ENCODE data around the gene KCNK17.
"Not testable (repeated sequence)": the region's sequence is repeated elsewhere in the genome, so short reads cannot be mapped to it uniquely, and the experiment has no call there.

KCNK17 gene

DNA sequence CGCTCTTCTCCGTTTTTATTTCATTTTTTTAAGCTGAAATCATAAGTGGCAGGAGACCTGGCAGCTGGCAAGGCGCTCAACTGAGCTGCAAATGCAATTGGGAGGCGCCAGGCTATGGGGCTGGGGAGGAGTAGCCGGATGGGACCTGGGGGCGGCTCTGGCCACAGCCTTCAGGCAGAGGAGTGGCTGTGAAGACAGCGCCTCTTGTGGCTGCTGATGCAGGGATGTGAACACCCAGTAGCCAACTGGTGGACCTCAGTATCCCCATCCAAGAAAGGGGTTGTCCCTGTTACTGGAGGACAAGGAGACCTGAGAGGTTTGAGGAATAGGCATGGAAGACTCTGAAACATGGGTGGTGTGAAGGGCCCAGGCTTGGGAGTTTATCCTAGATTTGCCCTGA lies 12.6 kb downstream of the KCNK17 start:
- no peak for DNase-seq

DNA sequence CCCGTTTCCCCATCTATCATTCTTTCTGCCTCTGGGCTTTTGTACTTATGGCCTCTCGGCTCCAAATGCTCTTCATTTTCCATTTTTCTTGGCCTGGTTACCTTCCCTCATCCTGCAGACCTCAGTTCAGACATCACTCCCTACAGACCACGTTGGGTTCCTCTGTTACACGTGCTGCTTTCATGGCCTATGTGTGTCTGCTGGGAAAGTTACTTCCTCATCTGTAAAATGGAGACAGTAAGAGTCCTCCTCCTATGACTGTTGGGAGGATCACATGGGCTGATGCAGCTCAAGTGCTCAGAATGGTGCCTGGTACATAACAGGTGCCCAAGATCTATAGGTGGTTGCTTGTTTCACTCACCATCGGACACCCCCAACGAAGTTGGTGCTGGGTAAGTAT lies 13.5 kb downstream of the KCNK17 start:
- no peak for DNase-seq

- no peak for DNase-seq
Measured at GRCh38 chr6:39298061-39298460, 16.2 kb downstream of the KCNK17 start.

DNA sequence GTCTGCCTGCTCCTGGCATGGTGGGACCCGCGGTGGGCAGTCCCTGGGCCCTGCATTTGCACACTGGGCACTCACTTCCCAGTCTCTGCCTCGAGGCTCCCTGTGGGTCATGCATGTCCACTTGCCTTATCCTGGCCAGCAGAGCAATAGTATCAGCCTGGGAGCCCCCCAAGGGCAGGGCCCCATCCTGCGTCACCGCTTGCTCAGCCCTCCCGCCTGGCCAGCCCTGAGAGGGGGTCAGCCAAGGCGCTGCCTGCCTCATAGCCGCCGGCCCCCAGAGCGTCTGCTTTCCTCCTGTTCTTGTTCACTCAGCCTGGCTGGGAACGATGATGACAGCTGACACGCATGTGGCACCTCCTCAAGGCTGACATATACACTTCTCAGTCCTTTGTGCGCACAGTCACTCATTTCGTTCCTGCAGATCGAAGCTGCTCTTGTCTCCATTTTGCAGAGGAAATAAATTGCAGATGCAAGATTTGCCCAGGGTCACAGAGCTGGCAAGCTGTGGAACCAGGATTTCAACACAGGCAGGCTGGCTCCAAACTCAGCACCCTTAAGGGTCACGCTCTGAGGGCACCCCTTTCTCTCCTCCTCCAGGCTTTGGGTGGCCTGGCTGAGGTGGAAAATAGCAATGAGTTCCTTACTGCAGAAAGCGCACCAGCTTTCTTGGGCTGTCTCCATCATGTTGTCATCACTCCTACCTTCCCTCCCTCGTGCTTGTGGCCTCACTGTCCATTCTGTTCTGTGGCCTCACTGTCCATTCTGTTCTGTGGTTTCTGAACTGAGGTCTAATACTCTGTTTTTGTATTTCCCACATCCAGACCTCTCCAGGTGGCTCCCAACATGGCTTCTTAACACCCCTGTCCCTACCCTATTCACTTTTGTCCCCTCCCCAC lies 17.2 kb downstream of the KCNK17 start:
- no peak for DNase-seq

- no peak for DNase-seq
Measured at GRCh38 chr6:39295611-39296011, 18.6 kb downstream of the KCNK17 start.

GRCh38 chr6:39294899-39295298 lies 19.3 kb downstream of the KCNK17 start:
- no peak for DNase-seq

GRCh38 chr6:39294133-39294532 lies 20.1 kb downstream of the KCNK17 start:
- DNase-seq: no peak

DNA sequence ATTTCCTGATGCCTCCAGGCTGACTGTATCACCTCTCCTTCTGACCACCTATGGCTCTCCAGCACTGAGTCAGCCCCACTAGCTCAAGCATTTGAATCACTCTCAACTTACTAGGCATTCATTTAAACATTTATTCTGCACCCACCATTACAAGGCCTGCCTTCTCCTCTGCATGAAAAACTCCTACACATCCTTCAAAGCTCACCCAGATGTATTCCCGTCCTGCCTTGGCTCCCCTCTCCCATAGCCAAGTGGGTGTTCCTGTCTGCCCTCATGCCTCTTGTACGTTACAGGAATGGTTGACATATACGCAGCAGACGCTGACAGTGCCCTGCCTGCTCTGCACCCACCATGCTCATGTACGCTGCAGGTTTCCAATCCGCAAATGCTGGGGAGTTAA lies 21.6 kb downstream of the KCNK17 start:
- DNase-seq: no peak

GRCh38 chr6:39289490-39289889 lies 24.7 kb downstream of the KCNK17 start:
- no peak for DNase-seq

GRCh38 chr6:39287601-39288000 lies 26.6 kb downstream of the KCNK17 start:
- no peak for DNase-seq

DNA sequence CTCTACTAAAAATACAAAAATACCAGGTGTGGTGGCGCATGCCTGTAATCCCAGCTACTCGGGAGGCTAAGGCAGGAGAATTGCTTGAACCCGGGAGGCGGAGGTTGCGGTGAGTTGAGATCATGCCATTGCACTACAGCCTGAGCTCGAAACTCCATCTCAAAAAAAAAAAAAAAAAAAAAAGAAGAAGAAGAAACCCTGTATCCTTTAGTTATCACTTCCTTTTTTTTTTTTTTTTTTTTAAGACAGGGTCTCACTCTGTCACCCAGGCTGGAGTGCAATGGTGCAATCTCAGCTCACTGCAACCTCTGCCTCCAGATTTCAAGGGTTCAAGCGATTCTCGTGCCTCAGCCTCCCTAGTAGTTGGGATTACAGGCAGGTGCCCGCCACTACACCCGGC lies 27.6 kb downstream of the KCNK17 start:
- not testable (repeated sequence) for DNase-seq

DNA sequence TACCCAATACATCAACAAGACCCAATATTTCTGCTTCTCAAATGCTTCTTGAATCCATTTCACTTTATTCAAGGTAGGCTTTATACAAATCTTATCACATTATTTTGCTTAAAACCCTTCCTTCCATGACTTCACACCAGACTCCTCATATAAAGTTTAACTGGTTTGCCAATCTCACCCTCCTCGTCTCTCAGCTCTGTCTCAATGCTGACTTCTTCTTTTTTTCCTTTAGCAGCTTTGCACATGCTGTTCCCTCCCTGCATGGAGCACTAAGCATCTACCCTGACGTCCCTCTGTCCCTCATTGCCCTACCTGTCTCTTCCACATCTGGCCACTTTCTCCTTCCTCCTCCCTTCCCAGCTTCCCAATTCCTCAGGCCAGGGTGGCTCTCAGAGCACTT lies 31.4 kb downstream of the KCNK17 start:
- DNase-seq: no peak

DNA sequence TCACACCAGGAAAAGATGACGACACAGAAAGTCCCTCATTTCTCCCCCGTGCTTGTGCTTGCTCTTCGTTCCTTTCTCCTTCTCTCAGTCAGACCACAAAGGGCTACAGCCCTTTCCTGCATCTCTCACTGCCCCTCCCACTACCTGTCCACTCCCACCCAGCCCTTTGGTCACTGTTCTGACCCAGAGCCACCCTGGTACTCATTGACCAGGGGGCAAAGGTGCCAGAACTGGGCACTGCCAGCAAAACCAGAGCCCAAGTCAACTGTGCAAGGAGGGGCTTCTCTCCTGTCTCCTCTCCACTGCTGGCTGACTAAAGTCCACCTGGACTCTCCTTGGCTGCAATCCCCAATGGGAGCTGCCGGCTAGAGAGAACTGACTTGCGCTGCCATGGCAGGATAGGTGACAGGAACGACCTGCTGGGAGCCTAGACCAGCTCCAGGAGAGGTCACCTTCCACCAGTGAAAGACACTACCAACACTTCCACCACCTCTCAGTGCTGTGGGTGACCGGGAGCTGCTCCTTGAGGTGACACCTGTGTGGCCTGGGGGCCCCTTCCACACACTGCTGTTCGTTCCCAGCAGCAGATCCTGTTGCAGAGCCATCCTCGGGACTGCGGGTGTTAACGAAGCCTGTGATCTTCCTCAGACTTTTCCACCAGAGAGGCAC lies 32.8 kb downstream of the KCNK17 start:
- no peak for DNase-seq

GRCh38 chr6:39280247-39280731 lies 33.9 kb downstream of the KCNK17 start:
- no peak for DNase-seq

DNA sequence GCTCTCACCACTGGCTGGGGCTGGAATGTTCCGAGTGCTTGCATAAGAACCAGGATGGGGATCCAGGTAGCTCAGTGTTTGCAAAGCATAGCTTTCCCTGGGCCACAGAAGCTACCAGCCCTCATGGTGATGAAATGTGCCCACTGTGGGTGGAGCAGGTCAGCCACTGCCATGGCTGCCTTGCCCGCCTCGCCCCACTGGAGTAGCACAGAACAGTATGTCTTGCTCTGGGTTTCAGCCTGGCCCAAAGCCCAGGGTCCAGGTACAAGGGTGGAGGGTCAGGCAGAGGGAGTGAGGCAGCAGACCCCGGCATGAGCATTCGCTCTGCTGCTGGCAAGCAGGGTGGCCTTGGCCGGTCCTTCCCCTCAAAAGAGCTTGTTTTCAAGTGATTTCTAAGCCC lies 34.7 kb downstream of the KCNK17 start:
- DNase-seq: no peak

DNA sequence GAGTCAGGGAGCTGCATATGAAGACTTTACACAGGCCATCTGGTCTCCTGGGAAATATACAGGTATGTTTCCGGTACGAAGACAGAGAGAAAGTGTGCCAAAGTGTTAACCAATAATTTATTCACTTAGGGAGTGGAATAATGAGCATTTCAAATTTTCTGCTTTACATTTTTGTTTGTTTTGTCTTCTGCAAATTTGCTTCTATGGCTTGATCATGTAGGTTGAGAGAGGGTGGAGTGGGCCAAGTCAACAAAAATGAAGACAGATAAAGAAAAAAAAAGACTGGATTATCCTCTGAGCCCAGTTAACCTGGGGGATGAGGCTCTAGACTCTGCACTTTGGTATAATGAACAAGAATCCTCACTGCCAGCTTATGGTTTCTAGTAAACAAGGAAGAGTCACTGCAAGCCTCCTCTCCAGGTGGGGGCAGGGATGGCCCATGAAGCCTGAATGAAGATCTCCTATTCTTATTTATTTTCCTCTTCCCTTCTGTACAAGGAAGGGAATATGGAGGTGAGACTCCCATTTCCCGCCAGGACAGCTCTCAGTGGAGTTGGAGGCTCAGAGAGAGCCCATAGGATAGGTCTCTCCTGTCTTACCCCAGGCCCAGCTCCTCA lies 37.7 kb downstream of the KCNK17 start:
- no peak for DNase-seq

DNA sequence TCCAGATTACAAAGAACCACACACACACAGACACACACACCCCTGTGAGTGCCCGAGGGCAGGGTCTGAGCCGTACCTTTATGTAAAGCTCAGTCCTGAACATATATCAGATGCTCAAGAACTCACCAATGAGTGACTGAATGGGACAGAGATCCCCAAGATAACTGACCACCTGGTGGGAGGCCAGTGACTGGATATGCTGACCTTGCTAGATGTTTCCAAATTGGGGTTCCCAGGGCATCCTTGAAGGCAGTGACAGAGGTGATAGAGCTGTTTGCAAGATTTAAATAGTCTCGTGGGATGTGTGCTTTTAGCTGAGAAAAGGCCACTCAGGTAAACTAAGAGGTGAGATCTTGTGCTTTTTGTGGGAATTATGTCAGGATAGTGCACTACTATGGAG lies 39.3 kb downstream of the KCNK17 start:
- DNase-seq: no peak

DNA sequence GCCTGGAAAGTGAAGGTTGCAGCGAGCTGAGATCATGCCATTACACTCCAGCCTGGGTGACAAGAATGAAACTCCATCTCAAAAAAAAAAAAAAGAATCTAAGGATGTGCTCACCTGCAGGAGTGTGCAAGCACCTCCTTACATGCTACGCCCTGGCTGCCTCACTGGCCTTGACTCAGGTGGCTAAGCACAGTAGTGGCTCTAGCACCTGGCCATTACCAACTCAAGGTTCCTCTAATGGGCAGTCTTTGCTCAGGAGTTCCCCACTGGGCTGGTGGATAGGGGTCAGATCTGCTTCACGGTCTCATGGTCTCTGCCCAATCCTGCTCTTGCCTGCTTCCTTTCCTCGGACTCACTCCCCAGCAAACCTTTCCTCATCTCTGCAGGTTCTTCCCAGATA lies 39.7 kb downstream of the KCNK17 start:
- DNase-seq: no peak

GRCh38 chr6:39273406-39273821 lies 40.8 kb downstream of the KCNK17 start:
- no peak for DNase-seq

- no peak for DNase-seq
Measured at GRCh38 chr6:39269961-39270360, 44.3 kb downstream of the KCNK17 start.

DNA sequence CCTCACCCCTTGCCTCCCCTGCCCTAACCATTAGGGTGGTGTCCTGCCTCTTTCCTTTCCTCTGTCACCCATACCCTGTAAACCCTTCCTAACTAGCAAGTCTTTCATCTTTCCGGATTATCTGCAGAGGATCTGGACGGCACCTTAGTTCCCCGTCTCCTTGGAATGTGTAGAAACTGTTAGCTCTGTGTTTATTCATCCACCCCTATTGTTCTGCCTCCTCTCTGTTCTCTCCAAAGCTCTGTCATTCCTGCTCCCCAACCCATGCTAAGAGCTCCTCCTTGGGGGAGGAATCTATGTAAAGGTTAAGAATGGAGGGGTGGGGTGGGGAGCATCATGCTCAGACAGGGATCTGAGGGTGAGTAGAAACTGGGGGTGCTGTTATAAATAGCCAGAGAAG lies 45.5 kb downstream of the KCNK17 start:
- DNase-seq: no peak

GRCh38 chr6:39268171-39268570 lies 46.0 kb downstream of the KCNK17 start:
- DNase-seq: no peak

GRCh38 chr6:39266782-39267355 lies 47.4 kb downstream of the KCNK17 start:
- DNase-seq: no peak
